Measurements from ENCODE around the gene KCNJ11. TPM values are rescaled to one million over a fixed set of nuclear protein-coding genes. Genes with fewer than 3 reads are reported as not detected.

The KCNJ11 gene
- total RNA-seq, 1 donor from 2014 or later: 6.6 TPM

DNA sequence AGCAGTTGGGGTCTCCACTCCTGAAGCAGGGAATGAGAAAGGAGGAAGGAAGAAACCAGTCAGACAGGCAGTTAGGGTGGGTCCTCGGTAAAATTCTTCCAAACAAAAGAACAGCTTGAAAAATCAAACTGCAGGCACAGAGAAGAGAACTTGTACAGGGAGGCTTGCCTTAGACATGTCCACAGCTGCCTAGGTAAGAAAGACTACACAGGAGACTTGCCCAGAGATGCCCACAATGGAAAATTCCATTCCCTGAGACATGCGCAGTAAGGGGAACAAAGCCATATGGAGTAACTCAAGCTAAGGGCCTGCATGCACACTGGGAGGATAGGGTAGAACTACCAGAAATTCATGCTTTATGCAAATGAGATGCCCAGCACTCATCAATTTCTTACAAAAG is 9.8 kb downstream of the KCNJ11 start:
- DNase-seq (ENCODE audit: low spot score) (no peak), ATAC-seq (no peak)
- intact Hi-C loops (cut with DNase I): no loop called here

GRCh38 chr11:17376493-17376892 is 12.0 kb downstream of the KCNJ11 start:
- intact Hi-C loops (cut with DNase I): no loop called here
- ATAC-seq: no peak
- DNase-seq (ENCODE audit: low spot score): no peak

GRCh38 chr11:17375547-17375946 is 12.9 kb downstream of the KCNJ11 start:
- intact Hi-C loops (cut with DNase I): no loop called here
- DNase-seq (ENCODE audit: low spot score) (no peak), ATAC-seq (no peak)

DNA sequence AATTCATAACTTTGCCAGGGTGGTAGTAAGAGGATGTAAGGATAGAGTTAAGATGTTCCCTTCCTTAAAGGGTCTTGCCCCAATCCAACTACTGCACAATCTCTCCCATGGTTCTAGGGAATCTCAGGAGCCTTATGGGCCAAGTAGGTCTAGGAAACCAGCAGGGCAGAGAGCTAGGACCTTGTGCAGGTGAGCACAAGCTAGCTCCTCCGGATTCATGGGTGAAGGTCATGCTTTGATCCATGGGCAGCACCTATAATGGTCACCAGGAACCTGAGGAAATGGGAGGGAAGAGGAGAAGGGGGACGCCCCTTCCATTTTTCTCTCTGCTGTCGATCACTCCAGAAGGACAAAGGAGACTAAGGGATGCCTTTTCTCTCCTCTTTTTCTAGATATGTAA is 16.8 kb downstream of the KCNJ11 start:
- intact Hi-C loops (cut with DNase I): no loop called here
- ATAC-seq: no peak
- no peak for DNase-seq (ENCODE audit: low spot score)

GRCh38 chr11:17369684-17370243 is 18.7 kb downstream of the KCNJ11 start:
- ATAC-seq (no peak), DNase-seq (ENCODE audit: low spot score) (no peak)
- intact Hi-C loops (cut with DNase I): no loop called here

- no peak for DNase-seq (ENCODE audit: low spot score)
- ATAC-seq: no peak
- intact Hi-C loops (cut with DNase I): no loop called here
Observed at GRCh38 chr11:17369094-17369493, 19.4 kb downstream of the KCNJ11 start.

DNA sequence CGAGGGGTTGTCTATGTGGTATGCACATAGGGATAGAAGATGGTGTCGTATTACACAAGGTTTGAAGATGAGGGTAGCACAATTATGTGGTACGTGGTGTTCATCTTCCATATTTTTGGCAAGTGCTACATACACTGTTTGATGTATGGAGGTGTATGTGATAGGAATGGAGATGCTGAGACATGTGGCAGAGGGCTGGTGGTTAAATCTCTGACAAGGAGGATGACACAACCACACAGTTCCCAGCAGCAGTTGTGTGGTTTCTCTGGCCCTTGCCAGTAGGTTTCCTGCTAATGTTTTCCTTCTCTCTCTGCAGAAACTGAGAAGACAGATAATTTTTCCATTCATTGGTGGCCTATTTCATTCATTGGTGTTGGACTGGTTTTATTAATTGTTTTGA is 19.9 kb downstream of the KCNJ11 start:
- ATAC-seq: no peak
- intact Hi-C loops (cut with DNase I): no loop called here

DNA sequence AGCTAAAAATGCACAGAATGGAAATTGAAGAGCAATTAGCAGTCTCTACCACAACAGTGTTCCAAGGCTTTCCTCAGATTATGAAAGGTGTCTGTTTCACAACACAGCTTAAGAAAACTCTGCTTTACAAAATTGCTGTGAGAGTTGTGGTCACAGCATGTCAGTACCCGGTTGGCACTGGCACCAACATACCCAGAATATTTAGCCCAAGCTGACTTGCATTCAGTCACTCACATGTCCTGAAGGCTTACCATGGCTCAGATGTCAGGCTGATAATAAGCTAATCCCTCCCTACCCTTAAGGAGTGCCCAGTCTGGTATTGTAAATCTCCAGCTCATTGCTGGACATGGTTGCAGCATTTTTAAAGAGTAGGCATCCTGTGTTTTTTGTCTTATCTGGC is 22.0 kb downstream of the KCNJ11 start:
- DNase-seq (ENCODE audit: low spot score): no peak
- intact Hi-C loops (cut with DNase I): no loop called here
- ATAC-seq: no peak

More for the DNA sequence above, 19.9 kb downstream of the KCNJ11 start:
- no peak for DNase-seq (ENCODE audit: low spot score)

GRCh38 chr11:17354601-17354991 is 33.9 kb downstream of the KCNJ11 start:
- intact Hi-C loops (cut with DNase I): no loop called here
- ATAC-seq: no peak
- peak; percentile 65 for DNase-seq (ENCODE audit: low spot score)

GRCh38 chr11:17353821-17354600 is 34.4 kb downstream of the KCNJ11 start:
- ATAC-seq (no peak), DNase-seq (ENCODE audit: low spot score) (no peak)
- intact Hi-C loops (cut with DNase I): no loop called here

DNA sequence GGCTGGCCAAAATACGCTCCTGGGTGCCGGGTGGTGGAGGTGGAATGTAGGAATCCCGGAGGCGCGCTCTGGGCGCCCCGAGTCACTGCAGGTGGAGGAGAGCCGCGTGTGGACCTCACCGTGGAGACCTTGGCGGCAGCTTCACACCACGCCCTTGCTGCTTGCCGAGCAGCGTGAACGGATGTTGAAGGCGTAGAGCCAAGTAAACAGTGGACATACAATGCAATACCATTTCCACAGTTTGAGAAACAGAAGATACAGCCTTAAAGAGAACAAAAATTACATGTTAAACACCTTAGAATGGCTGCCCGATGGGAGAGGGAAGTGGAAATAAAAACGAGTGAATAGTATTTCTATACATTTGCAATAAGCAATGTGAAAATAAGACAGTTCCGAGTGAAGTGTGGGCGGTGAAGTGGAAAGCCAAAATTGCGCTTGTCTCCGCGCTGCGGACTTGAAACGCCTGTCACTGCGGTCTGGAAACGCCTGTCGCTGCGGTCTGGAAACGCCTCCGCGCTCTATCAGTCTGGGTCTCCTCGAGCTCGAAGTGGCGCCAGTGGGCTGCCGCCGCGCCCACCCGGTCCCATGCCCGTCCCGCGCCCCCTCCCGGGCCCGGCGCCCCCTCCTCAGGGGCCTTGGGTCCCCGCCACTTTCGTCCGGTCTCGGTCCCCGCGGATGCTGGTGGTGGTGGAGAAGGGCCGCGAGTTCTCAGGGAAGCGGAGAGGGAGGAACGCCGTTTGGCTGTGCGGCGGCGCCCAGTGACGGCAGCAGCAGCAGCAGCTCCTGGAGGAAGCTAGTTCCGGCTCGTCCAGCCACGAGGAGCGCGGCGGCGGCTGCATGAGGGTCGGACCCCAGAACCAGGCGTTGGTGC is 35.3 kb downstream of the KCNJ11 start:
- intact Hi-C loops (cut with DNase I): no loop called here
- peak; percentile 77 for ATAC-seq
- peak; percentile 80 for DNase-seq (ENCODE audit: low spot score)

GRCh38 chr11:17351510-17352176 is 36.8 kb downstream of the KCNJ11 start, which contains the start of gene NCR3LG1:
NCR3LG1 (plus strand) TSS chr11:17351800; CDS start chr11:17351970, 170 bp downstream.
- DNase-seq (ENCODE audit: low spot score) (peak; percentile 77), ATAC-seq (peak; percentile 84)
- intact Hi-C loops (cut with DNase I): no loop called here

DNA sequence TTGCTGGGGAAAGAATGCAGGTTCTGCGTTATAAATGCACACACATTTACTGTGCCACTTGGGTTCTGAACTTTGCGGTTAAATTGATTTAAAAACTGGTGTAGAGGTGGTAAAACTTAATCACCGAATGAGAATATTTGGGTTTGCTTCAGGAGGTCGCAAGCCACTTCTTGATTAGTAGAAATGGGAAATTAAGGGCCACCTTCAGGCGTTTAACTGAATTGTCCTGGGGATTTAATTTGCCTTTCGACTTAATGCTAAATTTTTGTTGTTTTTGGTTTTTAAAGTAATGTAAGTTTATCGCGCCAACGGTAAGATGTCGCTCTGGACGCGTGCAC is 37.3 kb downstream of the KCNJ11 start:
- ATAC-seq (no peak), DNase-seq (ENCODE audit: low spot score) (no peak)
- intact Hi-C loops (cut with DNase I): no loop called here

- no peak for ATAC-seq
- intact Hi-C loops (cut with DNase I): no loop called here
Observed at GRCh38 chr11:17350455-17351171, 37.8 kb downstream of the KCNJ11 start.

DNA sequence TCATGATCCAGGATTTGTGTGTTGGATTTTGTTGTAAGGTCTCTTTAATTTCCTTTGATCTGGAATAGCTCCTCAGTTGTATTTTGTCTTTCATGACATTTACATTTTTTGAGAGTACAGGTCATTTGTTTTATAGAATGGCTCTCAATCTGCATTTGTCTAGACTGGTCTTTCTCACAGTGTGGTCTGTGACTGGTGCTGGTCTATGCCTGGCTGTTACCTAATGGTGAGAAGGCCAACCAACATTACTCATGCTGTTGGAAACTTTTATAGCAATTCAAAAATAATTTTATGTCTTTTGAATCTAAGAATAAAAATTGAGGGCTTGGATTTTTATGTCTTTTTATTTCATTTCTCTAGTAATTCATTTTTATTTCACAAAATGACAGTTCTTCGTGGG is 40.8 kb downstream of the KCNJ11 start:
- intact Hi-C loops (cut with DNase I): no loop called here
- ATAC-seq (no peak), DNase-seq (ENCODE audit: low spot score) (no peak)

More at GRCh38 chr11:17350455-17351171, 37.8 kb downstream of the KCNJ11 start:
- no peak for DNase-seq (ENCODE audit: low spot score)

DNA sequence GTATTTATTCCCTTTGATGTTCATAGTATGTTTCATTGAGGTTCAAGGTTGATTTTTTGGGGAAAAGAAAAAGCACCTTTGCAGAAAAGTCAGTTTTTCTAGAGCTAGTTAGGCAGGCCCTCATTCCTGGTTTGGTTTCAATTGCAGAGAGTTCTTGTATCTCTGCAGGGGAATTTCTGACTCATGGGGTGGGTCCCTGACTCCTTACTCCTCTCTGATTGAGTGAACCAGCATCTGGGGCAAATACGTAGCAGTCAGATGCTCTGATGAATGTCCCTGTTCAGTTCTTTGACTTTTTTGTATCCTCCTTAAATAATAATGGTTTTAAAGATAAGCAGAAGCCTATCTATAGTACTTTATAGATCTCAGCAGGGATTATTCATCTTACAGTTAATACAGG is 44.6 kb downstream of the KCNJ11 start:
- DNase-seq (ENCODE audit: low spot score) (no peak), ATAC-seq (no peak)
- intact Hi-C loops (cut with DNase I): no loop called here

- no peak for ATAC-seq
- no peak for DNase-seq (ENCODE audit: low spot score)
- intact Hi-C loops (cut with DNase I): no loop called here
Observed at GRCh38 chr11:17343257-17343656, 45.2 kb downstream of the KCNJ11 start.

Data from sciatic nerve (tissue), 2 donors.